GM15510 (cell line): ENCODE data around the gene S1PR4.

Source experiments
- POLR2A ChIP-seq: IDR thresholded peaks from 3 replicates; pipeline ENCODE4 v1.6.1; 2011; ENCODE audit warnings: borderline replicate concordance; ENCODE audit not compliant: insufficient read length; ENCODE audit errors: extremely low read depth

Gene S1PR4

DNA sequence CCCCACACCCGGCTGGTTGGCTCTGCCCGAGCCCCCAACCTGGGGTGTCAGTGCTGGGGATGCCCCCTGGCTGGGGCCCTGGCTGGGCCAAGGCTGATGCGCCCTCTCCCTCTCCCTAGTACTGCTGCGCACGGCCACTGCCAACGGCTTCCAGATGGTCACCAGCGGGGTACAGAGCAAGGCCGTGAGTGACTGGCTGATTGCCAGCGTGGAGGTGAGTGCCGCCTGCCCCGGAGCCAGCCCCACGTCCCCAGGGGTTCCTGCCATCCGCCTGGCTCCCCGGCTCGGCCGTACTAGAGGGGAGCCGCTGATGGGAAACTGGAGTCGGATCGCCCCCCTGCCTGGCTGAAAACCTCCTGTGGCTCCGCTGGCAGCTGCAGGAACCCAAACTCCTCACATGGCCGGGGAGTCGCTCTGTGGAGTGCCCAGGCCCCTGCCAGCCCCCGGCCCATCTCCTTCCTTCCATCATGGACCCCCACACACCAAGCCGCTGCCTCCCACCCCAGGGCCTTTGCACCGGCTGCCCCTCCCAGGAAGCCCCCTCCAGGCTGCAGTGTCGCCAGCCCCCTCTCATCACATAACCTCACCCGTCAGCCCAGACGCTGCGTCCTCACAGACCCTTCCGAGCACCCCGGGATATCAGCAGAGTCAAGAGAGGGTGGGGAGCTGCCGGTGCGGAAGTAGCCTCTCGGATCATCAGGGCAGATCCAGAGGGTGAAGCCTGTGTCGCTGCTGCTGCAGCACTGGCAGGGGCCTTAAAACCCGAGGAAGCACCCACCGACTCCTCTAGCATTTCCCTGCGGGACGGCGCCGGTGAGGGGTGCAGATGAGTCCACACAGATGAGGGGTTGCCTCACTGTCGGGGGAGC lies 17.7 kb downstream of the S1PR4 start:
- TF ChIP-seq POLR2A = no peak

GRCh38 chr19:3196933-3197205 lies 18.3 kb downstream of the S1PR4 start:
- no peak for TF ChIP-seq POLR2A

DNA sequence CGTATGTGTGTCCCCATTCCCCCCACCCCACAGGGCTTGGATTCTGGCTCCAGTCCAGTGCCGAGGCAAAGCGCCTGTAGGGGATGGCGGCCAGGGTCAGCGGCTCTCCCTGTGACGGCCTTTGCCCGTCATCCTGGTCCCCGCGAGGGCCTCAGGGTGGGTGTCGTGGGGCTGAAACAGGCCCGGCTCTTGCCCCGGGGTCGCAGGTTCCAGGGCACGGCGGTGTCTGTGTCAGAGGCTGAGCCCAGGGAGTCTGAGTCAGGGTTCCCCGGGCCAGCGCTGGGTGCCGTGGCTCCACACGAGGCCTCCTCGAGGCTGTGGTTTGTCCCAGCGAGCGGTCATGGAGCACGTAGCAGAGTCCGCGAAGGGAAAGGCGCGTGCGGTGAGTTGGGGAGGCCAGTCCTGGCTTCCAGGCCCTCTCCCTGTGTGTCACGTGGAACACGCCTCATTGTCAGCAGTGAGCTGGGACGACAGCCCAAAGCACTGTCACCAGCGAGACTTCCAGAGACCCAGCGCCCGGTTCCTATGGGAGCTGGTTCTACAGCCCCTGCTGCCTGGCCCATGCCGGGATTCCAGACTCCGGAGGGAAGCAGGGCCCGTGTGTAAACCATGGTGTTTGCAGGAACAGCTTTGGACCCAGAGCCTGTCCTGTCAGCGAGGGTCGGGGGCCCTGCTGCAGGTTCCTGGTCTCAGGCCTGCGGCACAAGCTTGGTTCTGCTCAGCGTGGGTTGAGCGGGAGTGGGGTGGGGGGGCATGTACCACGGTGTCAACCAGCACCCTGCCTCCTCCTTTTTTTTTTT lies 20.5 kb downstream of the S1PR4 start:
- no peak for TF ChIP-seq POLR2A

DNA sequence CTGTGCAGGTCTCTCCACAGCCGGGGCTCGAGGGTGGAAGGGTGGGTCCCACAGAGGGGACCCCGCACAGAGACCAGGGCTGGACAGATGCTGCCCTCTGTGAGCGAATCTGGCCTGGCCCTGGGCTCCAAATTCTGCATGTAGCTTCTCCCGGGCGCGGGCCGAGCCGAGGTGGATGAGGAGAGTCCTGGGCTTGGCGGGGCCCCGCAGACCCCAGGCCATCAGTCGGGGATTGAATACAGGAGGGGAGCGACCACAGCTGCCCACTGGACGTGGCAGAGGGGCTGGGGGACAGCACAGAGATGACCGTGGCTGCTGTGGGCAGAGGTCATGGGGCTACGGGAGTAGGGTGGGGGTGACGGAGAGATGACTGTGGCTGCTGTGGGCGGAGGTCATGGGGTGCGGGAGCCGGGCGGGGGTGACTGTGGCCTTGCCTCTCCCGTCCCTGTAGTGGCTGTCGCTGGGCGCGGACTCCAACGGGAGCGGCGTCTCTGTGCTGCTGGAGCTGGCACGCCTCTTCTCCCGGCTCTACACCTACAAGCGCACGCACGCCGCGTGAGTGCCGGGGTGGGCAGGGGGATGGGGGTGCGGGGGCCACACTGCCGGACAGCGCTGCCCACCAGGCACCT lies 22.6 kb downstream of the S1PR4 start:
- no peak for TF ChIP-seq POLR2A

DNA sequence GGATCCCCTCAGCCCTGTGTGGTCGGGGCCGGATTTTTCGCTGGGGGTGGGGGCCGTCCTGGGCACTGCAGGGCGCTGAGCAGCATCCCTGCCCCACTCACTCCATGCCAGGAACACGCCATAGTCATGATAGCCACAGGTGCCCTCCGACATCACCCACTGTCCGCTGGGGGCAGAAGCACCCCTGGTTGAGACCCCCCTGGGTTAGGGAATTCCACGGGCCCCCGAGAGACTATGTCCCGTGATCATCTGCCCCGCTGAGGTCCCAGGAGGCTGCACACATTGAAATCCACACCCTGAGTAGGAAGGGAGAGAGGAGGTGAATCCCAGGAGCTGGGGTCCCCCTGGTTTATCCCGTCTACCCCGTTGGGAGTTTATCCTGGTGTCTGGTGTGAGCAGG lies 23.3 kb downstream of the S1PR4 start:
- TF ChIP-seq POLR2A = no peak

DNA sequence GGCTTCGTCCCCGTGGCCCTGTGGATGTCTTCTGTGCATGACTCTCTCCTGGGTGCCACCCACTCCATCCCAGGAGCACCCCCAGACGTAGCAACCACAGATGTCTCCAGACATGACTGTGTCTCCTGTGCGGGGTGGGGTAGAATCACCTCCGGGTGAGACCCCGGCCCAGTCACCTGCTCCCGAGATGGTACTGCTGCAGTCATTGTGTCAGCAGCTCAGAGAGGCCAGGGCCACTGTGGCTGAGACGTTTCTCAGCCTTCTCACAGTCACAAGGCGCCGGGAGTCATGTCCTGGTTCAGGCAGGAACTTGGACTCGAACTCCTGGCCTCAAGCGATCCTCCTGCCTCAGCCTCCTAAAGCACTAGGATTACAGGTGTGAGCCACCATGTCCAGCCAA lies 23.8 kb downstream of the S1PR4 start:
- TF ChIP-seq POLR2A = no peak

DNA sequence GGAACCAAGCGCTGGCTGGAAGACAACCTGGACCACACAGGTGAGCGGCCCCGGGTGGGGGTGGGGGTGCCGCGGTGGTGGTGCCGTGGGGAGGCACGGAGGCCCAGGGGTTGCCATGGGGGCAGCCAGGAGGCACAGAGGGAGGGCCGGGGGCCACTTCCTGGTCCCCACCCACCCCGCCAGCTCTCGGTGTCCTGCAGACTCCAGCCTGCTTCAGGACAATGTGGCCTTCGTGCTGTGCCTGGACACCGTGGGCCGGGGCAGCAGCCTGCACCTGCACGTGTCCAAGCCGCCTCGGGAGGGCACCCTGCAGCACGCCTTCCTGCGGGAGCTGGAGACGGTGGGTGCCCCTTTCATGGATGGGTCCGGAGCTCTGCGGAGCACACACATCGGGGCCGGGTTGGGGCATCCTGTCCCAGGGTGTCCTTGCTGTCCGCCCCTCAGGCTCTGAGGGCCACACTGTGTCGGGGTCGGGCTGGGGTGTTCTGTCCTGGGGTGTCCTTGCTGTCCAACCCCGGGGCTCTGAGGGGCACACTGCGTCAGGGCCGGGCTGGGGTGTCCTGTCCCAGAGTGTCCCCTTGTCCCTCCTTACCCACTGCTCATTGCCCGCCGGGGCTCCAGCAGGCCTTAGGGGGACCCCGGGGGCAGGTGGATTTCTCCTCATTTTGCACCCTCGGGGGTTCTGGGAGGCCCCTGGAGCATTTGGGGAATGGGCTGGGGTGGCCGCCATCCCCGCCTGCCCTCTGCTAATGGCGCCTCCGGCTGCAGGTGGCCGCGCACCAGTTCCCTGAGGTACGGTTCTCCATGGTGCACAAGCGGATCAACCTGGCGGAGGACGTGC lies 25.5 kb downstream of the S1PR4 start:
- TF ChIP-seq POLR2A = no peak

DNA sequence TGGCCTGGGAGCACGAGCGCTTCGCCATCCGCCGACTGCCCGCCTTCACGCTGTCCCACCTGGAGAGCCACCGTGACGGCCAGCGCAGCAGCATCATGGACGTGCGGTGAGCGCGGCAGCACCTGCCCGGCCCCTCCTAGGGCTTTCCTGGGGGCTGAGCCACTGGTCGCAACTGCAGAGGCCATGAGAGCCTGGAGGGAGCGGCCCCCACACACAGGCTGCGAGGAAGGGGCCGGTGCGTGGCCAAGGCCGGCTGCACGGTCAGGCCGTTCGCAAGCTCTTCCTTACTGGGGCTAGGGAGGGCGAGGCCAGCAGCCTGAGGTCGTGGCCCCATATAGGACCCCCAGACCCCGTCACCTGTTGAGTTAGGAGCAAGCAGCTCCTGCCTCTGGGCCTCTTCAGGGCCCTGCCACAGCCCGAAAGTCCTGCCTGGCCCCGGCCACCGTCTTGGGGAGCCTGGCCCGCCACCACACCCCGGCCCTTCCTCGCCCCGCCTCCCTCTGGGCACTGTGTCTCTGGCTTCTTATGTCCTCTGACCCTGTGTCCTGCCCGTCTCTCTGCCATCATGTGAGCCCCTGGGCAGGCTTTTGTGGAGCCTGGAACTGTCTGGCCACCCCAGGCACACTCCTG lies 26.2 kb downstream of the S1PR4 start:
- TF ChIP-seq POLR2A = no peak

- TF ChIP-seq POLR2A = no peak
Measured at GRCh38 chr19:3206216-3206953, 27.8 kb downstream of the S1PR4 start.

- no peak for TF ChIP-seq POLR2A
Measured at GRCh38 chr19:3207461-3208242, 29.1 kb downstream of the S1PR4 start.

- TF ChIP-seq POLR2A = no peak
Measured at GRCh38 chr19:3208317-3209207, 30.0 kb downstream of the S1PR4 start.
